IMR-90 (cell line): Measurements from ENCODE around the gene CDADC1.

Source experiments
- CHD1 ChIP-seq: IDR thresholded peaks from 2 replicates; pipeline ENCODE4 v1.6.1; 2012; ENCODE audit warnings: low read depth, low read length, improper control_type of control experiment
- CTCF ChIP-seq: conservative IDR thresholded peaks from 2 replicates; pipeline ENCODE4 v1.5.1; 2012; ENCODE audit warnings: mild to moderate bottlenecking, low read depth, low read length, improper control_type of control experiment
- ELK1 ChIP-seq: fragments of 150-350 bp; IDR thresholded peaks from 2 replicates; pipeline ENCODE4 v1.6.1; 2016; ENCODE audit warnings: low read depth, mild to moderate bottlenecking, low read length, moderate library complexity, borderline replicate concordance
- MAZ ChIP-seq: IDR thresholded peaks from 2 replicates; pipeline ENCODE4 v1.6.1; 2012; ENCODE audit warnings: low read depth, mild to moderate bottlenecking, low read length, improper control_type of control experiment, moderate library complexity, borderline replicate concordance
- POLR2A ChIP-seq: IDR thresholded peaks from 2 replicates; pipeline ENCODE4 v1.6.1; 2012; ENCODE audit warnings: mild to moderate bottlenecking, low read depth, low read length
- RCOR1 ChIP-seq: IDR thresholded peaks from 2 replicates; pipeline ENCODE4 v1.6.1; 2012; ENCODE audit warnings: mild to moderate bottlenecking, low read length, improper control_type of control experiment; ENCODE audit not compliant: insufficient replicate concordance
- SMC3 ChIP-seq: fragments of 150-350 bp; IDR thresholded peaks from 2 replicates; pipeline ENCODE4 v1.6.1; 2016; ENCODE audit warnings: low read depth, mild to moderate bottlenecking, antibody characterized with exemption, low read length, moderate library complexity

DNA sequence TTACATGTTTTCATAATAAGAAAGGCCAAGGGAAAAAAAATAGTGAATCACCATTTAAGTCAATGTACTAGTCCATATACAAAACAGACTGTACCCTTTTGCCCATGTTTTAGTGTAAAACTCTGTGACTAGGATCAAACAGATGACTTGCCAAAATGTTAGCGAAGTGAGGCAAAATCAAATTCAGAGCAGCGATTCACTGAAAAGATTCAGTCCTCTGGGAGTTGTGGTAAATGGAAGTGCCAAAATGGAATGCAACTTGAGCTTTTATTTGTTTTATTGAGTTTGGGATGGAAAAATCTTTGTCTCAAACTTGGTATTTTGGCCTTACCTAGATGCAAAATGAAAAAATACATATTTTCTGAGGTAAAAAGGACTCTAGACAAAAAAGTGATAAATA, 9.1 kb downstream of the CDADC1 start:
- TF ChIP-seq MAZ (no peak), POLR2A (no peak), RCOR1 (no peak), CTCF (no peak), ELK1 (no peak), CHD1 (no peak), SMC3 (no peak)
